ENCODE data around the gene QRICH2.
"Not testable (repeated sequence)": the region's sequence is repeated elsewhere in the genome, so short reads cannot be mapped to it uniquely, and the experiment has no call there.

Gene QRICH2

GRCh38 chr17:76240461-76241203 is 67.4 kb downstream of the QRICH2 start, which contains the start of gene RNF157:
RNF157 (minus strand) TSS chr17:76240493; CDS start chr17:76240240, 253 bp downstream.
- Mint-ChIP-seq H3K4me3 (peak within 1 kb of the TSS; percentile 74), H3K27me3 (peaks cover 34% of the 10 kb centered on the region), H3K9me3 (no peaks in the 10 kb centered on the region), H3K36me3 (no peaks in the 10 kb centered on the region), H3K4me1 (peaks cover 10% of the 10 kb centered on the region), H3K27ac (peak within 1 kb of the TSS; percentile 42)
- peak; percentile 90 for ATAC-seq

DNA sequence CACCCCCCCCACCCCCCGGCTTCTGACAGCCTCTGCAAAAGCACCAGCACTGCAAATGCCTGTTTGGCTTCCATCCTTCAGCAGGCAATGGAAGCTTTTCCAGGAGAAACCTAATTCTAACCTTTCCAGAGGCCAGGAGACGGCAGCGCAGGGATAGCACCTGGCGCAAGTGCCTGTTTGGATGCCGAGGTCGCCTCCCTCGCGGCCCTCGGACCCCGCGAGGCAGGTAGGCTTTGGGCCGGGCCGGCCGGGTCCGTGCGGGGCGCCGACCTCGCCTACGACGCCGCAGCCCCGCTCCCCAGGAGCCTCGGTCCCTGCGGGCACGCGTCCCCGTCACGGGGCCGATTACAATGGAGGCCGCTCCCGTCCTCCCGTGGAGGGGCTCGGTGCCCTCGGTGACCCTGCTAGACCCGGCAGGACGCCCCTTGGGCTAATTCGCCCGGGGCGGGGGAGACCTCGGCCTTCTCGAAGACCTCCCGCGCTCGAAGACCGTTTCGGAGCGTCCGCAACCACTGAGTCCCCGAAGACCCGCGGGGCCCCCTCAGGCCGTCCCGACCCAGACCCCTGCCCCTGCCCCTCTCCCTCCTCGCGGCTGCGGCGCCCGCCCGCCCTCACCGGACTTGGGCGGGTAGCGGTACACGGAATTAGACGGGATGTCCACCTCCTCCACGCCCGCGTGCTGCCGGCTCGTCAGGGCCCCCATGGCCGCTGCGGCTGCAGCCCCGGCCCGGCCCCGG is 68.4 kb downstream of the QRICH2 start:
- H3K27me3 Mint-ChIP-seq, result peaks cover 34% of the 10 kb centered on the region
- H3K36me3 Mint-ChIP-seq, result no peaks in the 10 kb centered on the region
- H3K27ac Mint-ChIP-seq, result no peak overlapping the region
- peaks cover 10% of the 10 kb centered on the region for H3K4me1 Mint-ChIP-seq
- peak; percentile 65 for ATAC-seq
- peak overlapping the region; percentile 62 for H3K4me3 Mint-ChIP-seq
- H3K9me3 Mint-ChIP-seq, result no peaks in the 10 kb centered on the region

- peaks cover 34% of the 10 kb centered on the region for H3K27me3 Mint-ChIP-seq
- ATAC-seq, result no peak
- H3K4me3 Mint-ChIP-seq, result peak overlapping the region; percentile 62
- no peaks in the 10 kb centered on the region for H3K9me3 Mint-ChIP-seq
- H3K27ac Mint-ChIP-seq, result no peak overlapping the region
- H3K36me3 Mint-ChIP-seq, result no peaks in the 10 kb centered on the region
- H3K4me1 Mint-ChIP-seq, result peaks cover 16% of the 10 kb centered on the region
Measured at GRCh38 chr17:76238847-76239537, 69.1 kb downstream of the QRICH2 start.

DNA sequence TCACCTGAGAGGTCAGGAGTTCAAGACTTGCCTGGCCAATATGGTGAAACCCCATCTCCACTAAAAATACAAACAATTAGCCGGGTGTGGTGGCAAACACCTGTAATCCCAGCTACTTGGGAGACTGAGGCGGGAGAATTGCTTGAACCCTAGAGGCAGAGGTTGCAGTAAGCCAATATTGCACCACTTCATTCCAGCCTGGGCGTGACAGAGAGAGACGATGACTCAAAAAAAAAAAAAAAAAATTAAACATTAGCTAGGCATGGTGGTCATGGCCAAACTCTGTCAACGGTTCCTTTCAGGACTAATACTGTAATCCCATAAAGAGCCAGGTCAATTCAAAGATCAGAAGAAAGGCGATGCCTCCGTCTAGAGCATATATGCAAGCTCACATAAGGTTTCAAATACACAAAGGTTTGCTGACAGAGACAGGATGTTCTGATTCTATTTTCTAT is 70.2 kb downstream of the QRICH2 start:
- H3K36me3 Mint-ChIP-seq, result no peaks in the 10 kb centered on the region
- H3K27ac Mint-ChIP-seq, result no peak overlapping the region
- ATAC-seq, result no peak
- peaks cover 29% of the 10 kb centered on the region for H3K27me3 Mint-ChIP-seq
- no peak overlapping the region for H3K4me3 Mint-ChIP-seq
- H3K9me3 Mint-ChIP-seq, result no peaks in the 10 kb centered on the region
- peaks cover 21% of the 10 kb centered on the region for H3K4me1 Mint-ChIP-seq

DNA sequence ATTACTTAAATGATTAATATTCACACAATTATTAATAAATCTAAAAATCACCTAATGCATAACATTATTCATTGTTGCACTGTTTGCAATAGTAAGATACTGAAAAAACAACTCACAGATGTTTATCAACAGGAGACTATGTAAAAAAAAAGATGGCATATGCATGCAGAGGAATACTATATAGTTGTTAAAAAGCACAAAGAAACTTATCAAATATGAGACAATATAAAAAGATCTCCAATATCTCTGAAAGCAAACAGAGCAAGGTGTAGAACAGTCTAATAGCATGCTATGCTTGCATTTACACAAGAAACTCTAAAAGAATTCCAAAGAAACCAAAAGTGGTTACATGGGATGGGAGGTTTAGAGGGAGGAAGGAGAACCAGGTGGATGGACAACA is 71.5 kb downstream of the QRICH2 start:
- H3K4me1 Mint-ChIP-seq, result peaks cover 21% of the 10 kb centered on the region
- H3K27ac Mint-ChIP-seq, result no peak overlapping the region
- H3K36me3 Mint-ChIP-seq, result no peaks in the 10 kb centered on the region
- no peaks in the 10 kb centered on the region for H3K9me3 Mint-ChIP-seq
- no peak for ATAC-seq
- no peak overlapping the region for H3K4me3 Mint-ChIP-seq
- H3K27me3 Mint-ChIP-seq, result peaks cover 16% of the 10 kb centered on the region

DNA sequence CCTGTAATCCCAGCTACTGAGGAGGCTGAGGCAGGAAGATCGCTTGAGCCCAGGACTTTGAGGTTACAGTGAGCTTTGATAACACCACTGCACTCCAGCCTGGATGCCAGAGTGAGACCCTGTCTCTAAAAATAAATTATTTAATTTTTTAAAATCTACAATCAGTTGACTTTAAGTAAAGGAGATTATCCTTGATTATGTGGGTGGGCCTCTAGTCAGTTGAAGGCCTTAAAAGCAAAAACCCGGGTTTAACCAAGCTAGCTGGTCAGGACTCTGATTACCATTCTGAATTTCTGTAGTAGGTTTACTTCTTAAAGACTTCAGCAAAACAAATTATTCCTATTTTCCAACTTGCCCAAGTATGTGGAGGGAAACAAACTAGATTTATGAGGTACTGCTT is 72.2 kb downstream of the QRICH2 start:
- no peak for ATAC-seq
- peaks cover 13% of the 10 kb centered on the region for H3K4me1 Mint-ChIP-seq
- no peaks in the 10 kb centered on the region for H3K9me3 Mint-ChIP-seq
- peaks cover 9% of the 10 kb centered on the region for H3K27me3 Mint-ChIP-seq
- H3K36me3 Mint-ChIP-seq, result no peaks in the 10 kb centered on the region
- no peak overlapping the region for H3K27ac Mint-ChIP-seq
- no peak overlapping the region for H3K4me3 Mint-ChIP-seq

DNA sequence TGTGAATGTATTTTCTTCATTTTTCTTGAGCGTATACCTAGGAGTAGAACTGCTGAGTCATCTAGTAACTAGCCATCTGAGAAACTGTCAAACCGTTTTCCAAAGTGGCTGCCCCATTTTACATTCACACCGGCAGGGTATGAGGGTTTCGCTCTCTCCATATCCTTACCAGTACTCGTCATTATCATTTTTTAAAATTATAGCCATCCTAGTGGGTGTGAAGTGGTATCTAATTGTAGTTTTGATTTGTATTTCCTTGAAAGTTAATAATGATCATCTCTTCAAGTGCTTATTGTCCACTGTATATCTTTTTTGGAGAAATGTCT is 73.8 kb downstream of the QRICH2 start:
- H3K4me1 Mint-ChIP-seq, result peaks cover 11% of the 10 kb centered on the region
- H3K27ac Mint-ChIP-seq, result no peak overlapping the region
- peaks cover 6% of the 10 kb centered on the region for H3K27me3 Mint-ChIP-seq
- no peak for ATAC-seq
- no peaks in the 10 kb centered on the region for H3K36me3 Mint-ChIP-seq
- H3K9me3 Mint-ChIP-seq, result no peaks in the 10 kb centered on the region
- H3K4me3 Mint-ChIP-seq, result no peak overlapping the region

DNA sequence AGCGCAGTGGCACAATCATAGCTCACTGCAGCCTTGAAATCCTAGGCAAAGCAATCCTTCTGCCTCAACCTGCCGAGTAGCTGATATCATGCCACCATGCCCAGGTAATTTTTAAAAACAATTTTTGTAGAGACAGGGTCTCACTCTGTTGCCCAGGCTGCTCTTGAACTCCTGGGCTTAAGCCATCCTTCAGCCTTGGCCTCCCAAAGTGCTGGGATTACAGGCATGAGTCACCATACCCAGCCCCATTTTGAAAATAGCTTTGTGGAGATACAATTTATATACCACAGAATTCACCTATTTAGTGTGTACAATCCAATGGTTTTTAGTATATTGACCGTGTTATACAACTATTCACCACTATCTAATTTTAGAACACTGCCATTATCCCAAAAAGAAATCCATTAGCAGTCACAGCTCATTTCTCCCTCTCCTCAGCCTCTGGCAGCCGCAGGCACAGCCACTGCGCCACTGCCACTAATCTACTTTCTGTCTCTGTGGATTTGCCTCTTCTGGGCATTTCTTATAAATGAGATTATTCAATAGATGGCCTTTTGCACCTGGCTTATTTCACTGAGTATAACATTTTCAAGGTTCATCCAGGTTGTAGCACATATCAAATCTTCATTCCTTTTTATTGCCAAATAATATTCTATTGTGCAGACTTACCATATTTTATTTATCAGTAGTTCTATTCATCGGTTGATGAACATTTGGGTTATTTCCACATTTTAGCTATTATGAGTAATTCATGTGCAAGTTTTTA is 74.3 kb downstream of the QRICH2 start:
- no peak for ATAC-seq
- Mint-ChIP-seq H3K36me3 (no peaks in the 10 kb centered on the region), H3K27me3 (peaks cover under 1% of the 10 kb centered on the region), H3K4me1 (peaks cover 11% of the 10 kb centered on the region), H3K9me3 (no peaks in the 10 kb centered on the region), H3K4me3 (no peak overlapping the region), H3K27ac (no peak overlapping the region)

DNA sequence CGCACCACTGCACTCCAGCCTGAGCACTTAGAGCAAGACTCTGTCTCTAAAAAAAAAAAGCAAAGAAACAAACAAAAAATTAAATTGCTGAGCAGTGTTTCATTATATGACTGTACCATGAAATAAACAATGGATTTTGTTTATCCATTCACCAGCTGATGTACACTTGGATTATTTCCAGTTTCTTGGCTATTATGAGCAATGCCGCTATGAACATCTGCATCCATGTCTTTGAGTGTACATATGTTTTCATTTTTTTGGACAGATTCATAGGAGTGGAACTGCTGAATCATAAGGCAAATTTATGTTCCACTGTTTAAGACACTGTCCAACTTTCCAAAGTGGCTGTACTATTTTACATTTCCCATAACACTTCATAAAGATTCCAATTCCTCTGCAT is 75.7 kb downstream of the QRICH2 start:
- peaks cover 11% of the 10 kb centered on the region for H3K4me1 Mint-ChIP-seq
- no peaks in the 10 kb centered on the region for H3K27me3 Mint-ChIP-seq
- no peak for ATAC-seq

DNA sequence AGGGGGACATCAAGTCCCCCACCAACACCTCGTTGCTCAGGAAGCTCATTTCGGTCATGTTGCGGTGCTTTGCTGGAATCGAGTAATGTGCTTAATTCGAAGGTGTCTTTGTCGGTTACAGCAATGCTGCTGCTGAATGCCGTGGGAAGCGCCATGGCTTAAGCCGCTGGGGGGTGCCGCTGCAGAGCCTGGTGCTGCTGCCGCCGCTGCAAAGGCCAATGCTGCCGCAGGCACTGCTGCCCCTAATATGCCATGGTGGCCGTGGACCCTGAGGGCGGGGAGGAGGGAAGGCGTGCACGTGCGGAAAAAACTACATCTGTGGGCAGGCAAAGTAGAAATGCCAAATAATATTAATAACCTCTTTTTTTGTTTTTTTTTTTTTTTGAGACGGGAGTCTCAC is 81.3 kb downstream of the QRICH2 start:
- not testable (repeated sequence) for H3K27me3 Mint-ChIP-seq, H3K4me1 Mint-ChIP-seq, H3K9me3 Mint-ChIP-seq, H3K4me3 Mint-ChIP-seq, H3K27ac Mint-ChIP-seq, ATAC-seq, H3K36me3 Mint-ChIP-seq

More for the DNA sequence above, 75.7 kb downstream of the QRICH2 start:
- H3K27ac Mint-ChIP-seq, result no peak overlapping the region
- H3K9me3 Mint-ChIP-seq, result no peaks in the 10 kb centered on the region
- H3K4me3 Mint-ChIP-seq, result no peak overlapping the region
- no peaks in the 10 kb centered on the region for H3K36me3 Mint-ChIP-seq

DNA sequence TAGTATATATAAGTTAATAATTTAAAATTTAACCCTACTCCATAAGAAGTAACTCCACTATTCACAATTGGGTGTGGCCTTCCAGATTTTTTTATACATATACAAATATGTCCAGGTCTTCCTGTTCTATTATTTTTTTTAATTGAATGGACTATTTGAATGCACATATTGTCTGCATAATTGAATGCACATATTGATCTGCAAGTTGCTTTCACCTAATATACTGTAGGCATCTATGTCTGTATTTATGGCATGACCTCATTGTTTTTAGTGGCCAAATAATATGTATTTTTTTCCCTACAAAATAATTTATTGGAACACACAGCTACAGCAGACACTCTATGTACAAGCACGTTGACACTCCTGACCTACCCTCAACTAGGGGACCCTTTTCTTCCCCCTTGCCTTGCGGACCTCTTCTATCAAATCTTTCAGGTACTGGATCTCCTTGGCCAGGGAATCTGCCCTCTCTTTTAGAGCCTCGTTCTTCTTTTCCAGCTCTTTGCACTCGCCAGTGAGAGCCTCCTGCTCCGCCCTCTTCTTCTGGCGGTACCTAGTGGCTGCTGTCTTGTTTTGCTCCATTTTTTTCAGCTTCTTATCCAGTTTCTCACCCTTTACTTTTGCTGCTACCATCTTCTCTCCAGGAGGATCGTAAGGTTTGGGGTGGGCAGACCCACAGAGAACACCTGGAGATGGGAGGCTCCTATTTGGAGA is 82.5 kb downstream of the QRICH2 start:
- not testable (repeated sequence) for ATAC-seq, H3K27me3 Mint-ChIP-seq, H3K4me3 Mint-ChIP-seq, H3K9me3 Mint-ChIP-seq, H3K36me3 Mint-ChIP-seq, H3K27ac Mint-ChIP-seq, H3K4me1 Mint-ChIP-seq
